Suprapubic skin (tissue), 4 donors: ENCODE measurements around the gene TWIST2. TPM values are rescaled to one million over a fixed set of nuclear protein-coding genes. Genes with fewer than 3 reads are reported as not detected.

ENCODE experiments used
- DNase-seq, 2 donors: peaks; one replicate each; pipeline ENCODE4 v3.0.0-alpha.2; 2019; ENCODE audit warnings: low spot score in 2 of 2
- H3K27ac ChIP-seq: fragments of 200-600 bp; sonication (generic); one replicate; pipeline ENCODE4 v1.5.1; 2019
- H3K27me3 ChIP-seq: fragments of 200-600 bp; sonication (generic); one replicate; pipeline ENCODE4 v1.5.1; 2019
- H3K36me3 ChIP-seq: fragments of 200-600 bp; sonication (generic); one replicate; pipeline ENCODE4 v1.5.1; 2019
- H3K4me1 ChIP-seq: fragments of 200-600 bp; sonication (generic); one replicate; pipeline ENCODE4 v1.5.1; 2019
- H3K4me3 ChIP-seq: fragments of 200-600 bp; sonication (generic); one replicate; pipeline ENCODE4 v1.5.1; 2019; ENCODE audit warnings: mild to moderate bottlenecking
- H3K9me3 ChIP-seq: fragments of 200-600 bp; sonication (generic); one replicate; pipeline ENCODE4 v1.5.1; 2019
- CTCF ChIP-seq, 2 donors: fragments of 200-600 bp in 1 of 2; fragments of 450-650 bp in 1 of 2; sonication (generic) in 1 of 2; IDR thresholded peaks; one replicate each; pipeline ENCODE4 v1.5.1; 2016 to 2019; ENCODE audit warnings: antibody characterized with exemption in 2 of 2, mild to moderate bottlenecking in 1 of 2, moderate library complexity in 1 of 2
- EP300 ChIP-seq: sonication (generic); formaldehyde crosslinking; IDR thresholded peaks from one replicate; pipeline ENCODE4 v1.6.1; 2017; ENCODE audit warnings: antibody characterized with exemption
- POLR2A ChIP-seq, 2 donors: fragments of 450-650 bp; IDR thresholded peaks; one replicate each; pipeline ENCODE4 v1.6.1; 2017; ENCODE audit warnings: antibody characterized with exemption in 2 of 2, mild to moderate bottlenecking in 2 of 2, moderate library complexity in 2 of 2
- POLR2AphosphoS5 ChIP-seq, 3 donors: sonication (generic); formaldehyde crosslinking; IDR thresholded peaks; one replicate each; pipeline ENCODE4 v1.6.1; 2017; ENCODE audit warnings: antibody characterized with exemption in 3 of 3
- WGBS: methylation state at CpG from one replicate; pipeline ENCODE4 v1.1.5; 2018; 5-methylcytosine and 5-hydroxymethylcytosine counted together
- total RNA-seq, 4 donors: library from RNA; depleted of rRNA; stranded (reverse); fragments of >200 nt; gene quantifications; one replicate each; pipeline ENCODE4 v1.1.0, GENCODE V29; 2016

The TWIST2 gene
- total RNA-seq, 4 donors from 2014 or later, result 14.7 to 72.7 (median 30.4) TPM

- H3K27me3 ChIP-seq, result peaks cover 6% of the 10 kb centered on the region
Measured at GRCh38 chr2:238946318-238947242, 98.7 kb downstream of the TWIST2 start.

GRCh38 chr2:238947243-238947760 is 99.4 kb downstream of the TWIST2 start:
- peaks cover 12% of the 10 kb centered on the region for H3K4me1 ChIP-seq
- peak; percentile 20 to 40 for DNase-seq

More at GRCh38 chr2:238946318-238947242, 98.7 kb downstream of the TWIST2 start:
- Histone ChIP-seq H3K4me1 (peaks cover 12% of the 10 kb centered on the region), H3K27ac (no peak overlapping the region), H3K9me3 (no peaks in the 10 kb centered on the region), H3K36me3 (no peaks in the 10 kb centered on the region), H3K4me3 (no peak overlapping the region)
- TF ChIP-seq CTCF (IDR thresholded peaks at IDR 0.05), result no peak
- TF ChIP-seq POLR2A (IDR thresholded peaks at IDR 0.05), result no peak
- TF ChIP-seq POLR2AphosphoS5 (IDR thresholded peaks at IDR 0.05), result no peak
- no peak for TF ChIP-seq EP300
- 87% methylated on average over 3 of the region's 6 CpGs for WGBS
- DNase-seq, result peak; percentile 52 to 55

GRCh38 chr2:238947920-238948710 is 100.2 kb downstream of the TWIST2 start:
- Histone ChIP-seq H3K9me3 (no peaks in the 10 kb centered on the region), H3K36me3 (no peaks in the 10 kb centered on the region), H3K4me3 (no peak overlapping the region), H3K4me1 (peaks cover 12% of the 10 kb centered on the region), H3K27me3 (peaks cover 6% of the 10 kb centered on the region), H3K27ac (peak overlapping the region; percentile 17)
- 55% methylated on average over 10 of the region's 10 CpGs for WGBS
- no peak for TF ChIP-seq EP300
- no peak for TF ChIP-seq POLR2AphosphoS5 (IDR thresholded peaks at IDR 0.05)
- DNase-seq, result peak; percentile 70 to 83

More at GRCh38 chr2:238947243-238947760, 99.4 kb downstream of the TWIST2 start:
- Histone ChIP-seq H3K4me3 (no peak overlapping the region), H3K9me3 (no peaks in the 10 kb centered on the region), H3K27me3 (peaks cover 6% of the 10 kb centered on the region), H3K27ac (no peak overlapping the region), H3K36me3 (no peaks in the 10 kb centered on the region)
- TF ChIP-seq CTCF (IDR thresholded peaks at IDR 0.05), result no peak
- TF ChIP-seq POLR2A (IDR thresholded peaks at IDR 0.05), result no peak
- TF ChIP-seq POLR2AphosphoS5 (IDR thresholded peaks at IDR 0.05), result no peak
- TF ChIP-seq EP300, result no peak
- WGBS, result 93% methylated on average over 3 of the region's 9 CpGs

GRCh38 chr2:238948765-238949641 is 101.1 kb downstream of the TWIST2 start:
- 70% methylated on average over 4 of the region's 7 CpGs for WGBS
- H3K9me3 ChIP-seq, result no peaks in the 10 kb centered on the region
- DNase-seq, result peak; percentile 53 to 55
- TF ChIP-seq POLR2A (IDR thresholded peaks at IDR 0.05) (no peak), POLR2AphosphoS5 (IDR thresholded peaks at IDR 0.05) (no peak), EP300 (no peak), CTCF (IDR thresholded peaks at IDR 0.05) (no peak)
- no peaks in the 10 kb centered on the region for H3K36me3 ChIP-seq
- no peak overlapping the region for H3K27ac ChIP-seq
- H3K4me3 ChIP-seq, result no peak overlapping the region
- peaks cover 6% of the 10 kb centered on the region for H3K27me3 ChIP-seq
- H3K4me1 ChIP-seq, result peaks cover 12% of the 10 kb centered on the region
